K562 (cell line): ENCODE data around the gene TRPM4. TPM values are rescaled to one million over a fixed set of nuclear protein-coding genes. Genes with fewer than 3 reads are reported as not detected.
A peak's percentile ranks its signal among the peaks of the same experiment; 100 is the strongest.

Experiments
- CBFA2T2 ChIP-seq: fragments of 450-650 bp; conservative IDR thresholded peaks from 2 replicates; pipeline ENCODE4 v1.6.1; 2017; ENCODE audit warnings: mild to moderate bottlenecking
- DPF2 ChIP-seq: fragments of 450-650 bp; IDR thresholded peaks from 2 replicates; pipeline ENCODE4 v1.6.1; 2016
- E2F6 ChIP-seq, 2 experiments: IDR thresholded peaks; 2 replicates each; pipeline ENCODE4 v1.6.1; 2011; ENCODE audit warnings: borderline replicate concordance in 1 of 2, control low read depth in 1 of 2, low read depth in 1 of 2, low read length in 1 of 2, mild to moderate bottlenecking in 1 of 2, mixed read lengths in 1 of 2, moderate library complexity in 1 of 2; ENCODE audit not compliant: insufficient read depth in 1 of 2, insufficient read length in 1 of 2, poor library complexity in 1 of 2, severe bottlenecking in 1 of 2; ENCODE audit errors: extremely low read depth in 1 of 2
- ETV1 ChIP-seq: fragments of 450-650 bp; conservative IDR thresholded peaks from 2 replicates; pipeline ENCODE4 v1.6.1; 2016; ENCODE audit warnings: missing genetic modification characterization, control low read depth, low read depth, missing compliant biosample characterization
- FOXA3 ChIP-seq, 2 experiments: fragments of 450-650 bp in 1 of 2; sonication (generic) in 1 of 2; formaldehyde crosslinking; IDR thresholded peaks in 1 of 2; conservative IDR thresholded peaks in 1 of 2; 2 replicates each; pipeline versions ENCODE4 v1.4.0 to v1.8.0; 2020 to 2022; ENCODE audit warnings: mild to moderate bottlenecking in 2 of 2, missing genetic modification reagents in 1 of 2
- KDM4B ChIP-seq, 2 experiments: fragments of 450-650 bp in 1 of 2; sonication (generic) in 1 of 2; IDR thresholded peaks; 2 replicates each; pipeline ENCODE4 v1.6.1; 2016 to 2017; ENCODE audit warnings: borderline replicate concordance in 2 of 2, antibody characterized with exemption in 1 of 2, low read depth in 1 of 2, mild to moderate bottlenecking in 1 of 2
- KDM5B ChIP-seq: fragments of 200-600 bp; sonication (generic); IDR thresholded peaks from 2 replicates; pipeline ENCODE4 v1.6.1; 2012; ENCODE audit warnings: low read depth, mild to moderate bottlenecking, moderate library complexity, low read length, control low read depth, inconsistent platforms; ENCODE audit not compliant: insufficient replicate concordance
- MED1 ChIP-seq: sonication (generic); formaldehyde crosslinking; IDR thresholded peaks from 2 replicates; pipeline ENCODE4 v1.8.1; 2023; ENCODE audit warnings: missing genetic modification reagents, borderline replicate concordance
- MEIS2 ChIP-seq: fragments of 450-650 bp; IDR thresholded peaks from 2 replicates; pipeline ENCODE4 v1.6.1; 2014; ENCODE audit warnings: mild to moderate bottlenecking; ENCODE audit not compliant: partially characterized antibody
- NFRKB ChIP-seq: fragments of 450-650 bp; IDR thresholded peaks from 2 replicates; pipeline ENCODE4 v1.6.1; 2016; ENCODE audit warnings: low read depth
- PHF8 ChIP-seq: fragments of 200-600 bp; sonication (generic); IDR thresholded peaks from 2 replicates; pipeline ENCODE4 v1.6.1; 2012; ENCODE audit warnings: mixed run types, mild to moderate bottlenecking, inconsistent platforms, low read length, moderate library complexity, borderline replicate concordance
- THRB ChIP-seq: fragments of 450-650 bp; formaldehyde crosslinking; conservative IDR thresholded peaks from 2 replicates; pipeline ENCODE4 v1.4.0; 2022; ENCODE audit warnings: mild to moderate bottlenecking, missing genetic modification characterization
- ZNF263 ChIP-seq: sonication (generic); formaldehyde crosslinking; IDR thresholded peaks from 2 replicates; pipeline ENCODE4 v1.8.0; 2022; ENCODE audit warnings: mild to moderate bottlenecking, missing genetic modification reagents, borderline replicate concordance
- ZNF280A ChIP-seq: fragments of 450-650 bp; IDR thresholded peaks from 2 replicates; pipeline ENCODE4 v1.6.1; 2018; ENCODE audit warnings: mild to moderate bottlenecking, low read depth; ENCODE audit not compliant: partially characterized antibody
- polyA plus RNA-seq, 8 experiments: library from polyadenylated mRNA; depleted of rRNA in 4 of 8; stranded (reverse) in 5 of 8; unstranded in 3 of 8; fragments of >200 nt; fragmentation: Nextera tagmentation in 2 of 8; fragmentation: Illumina TruSeq in 1 of 8; extraction: Ambion mirVana in 2 of 8; extraction: Trizol in 1 of 8; gene quantifications; 2 replicates each; pipeline versions ENCODE4 v1.2.1 to v1.2.3, GENCODE V29; 2011 to 2014; ENCODE audit warnings: inconsistent platforms in 1 of 8, missing spikeins in 1 of 8
- total RNA-seq, 7 experiments: library from RNA; depleted of rRNA in 6 of 7; stranded (reverse); fragments of >200 nt in 6 of 7; fragmentation: Illumina TruSeq in 2 of 7; extraction: Trizol in 2 of 7; gene quantifications; 2 replicates each; pipeline versions ENCODE4 v1.2.1 to v1.2.3, GENCODE V29; 2011 to 2021; ENCODE audit warnings: low replicate concordance in 1 of 7
- TF ChIP-seq, protein P1 (sequence below): fragments of 250-450 bp; sonication (Bioruptor Pico); IDR thresholded peaks from 2 replicates; pipeline ENCODE4 v1.4.0; 2020
- TF ChIP-seq, protein P2 (sequence below), 2 experiments: fragments of 450-650 bp; IDR thresholded peaks; 2 replicates each; pipeline ENCODE4 v1.6.1; 2018; ENCODE audit warnings: mild to moderate bottlenecking in 2 of 2, low read depth in 1 of 2; ENCODE audit not compliant: partially characterized antibody in 2 of 2

TRPM4 gene
- total and polyA plus RNA-seq, 9 of the 15 experiments (the other 6 are each of a cell fraction or from before 2014, with no cell fraction given), result 6.5 to 45.4 (median 15.2) TPM

- TF ChIP-seq ETV1 (tag) (no peak), PHF8 (0 out of 2 replicates have a peak, but pooled peaks have one; percentile 23), MEIS2 (peak; percentile 80), FOXA3 (CRISPR knock-in tag; conservative IDR thresholded peaks at IDR 0.05 in 1 of 2, IDR thresholded peaks at IDR 0.05 in 1 of 2) (peak in 1 of 2 experiments; percentile 74; a peak in 1 of 4 replicates), ZNF280A (peak; percentile 53), CBFA2T2 (0 out of 2 replicates have a peak, but pooled peaks have one; percentile 3), KDM4B (IDR thresholded peaks at IDR 0.05; ENCODE audit: borderline replicate concordance in 2 of 2, low read depth in 1 of 2) (no peak), KDM5B (no peak), THRB (CRISPR knock-in tag) (0 out of 2 replicates have a peak, but pooled peaks have one; percentile 23), ZNF263 (CRISPR knock-in tag) (peak; percentile 61), MED1 (CRISPR knock-in tag) (no peak), E2F6 (IDR thresholded peaks at IDR 0.05; ENCODE audit: borderline replicate concordance in 1 of 2, extremely low read depth in 1 of 2, insufficient read depth in 1 of 2, insufficient read length in 1 of 2, low read depth in 1 of 2, low read length in 1 of 2, poor library complexity in 1 of 2, severe bottlenecking in 1 of 2) (no peak), NFRKB (peak; percentile 34; the same call in 1 of the 2 replicates), DPF2 (peak; percentile 52; the same call in 1 of the 2 replicates)
- TF ChIP-seq, protein P1, sequence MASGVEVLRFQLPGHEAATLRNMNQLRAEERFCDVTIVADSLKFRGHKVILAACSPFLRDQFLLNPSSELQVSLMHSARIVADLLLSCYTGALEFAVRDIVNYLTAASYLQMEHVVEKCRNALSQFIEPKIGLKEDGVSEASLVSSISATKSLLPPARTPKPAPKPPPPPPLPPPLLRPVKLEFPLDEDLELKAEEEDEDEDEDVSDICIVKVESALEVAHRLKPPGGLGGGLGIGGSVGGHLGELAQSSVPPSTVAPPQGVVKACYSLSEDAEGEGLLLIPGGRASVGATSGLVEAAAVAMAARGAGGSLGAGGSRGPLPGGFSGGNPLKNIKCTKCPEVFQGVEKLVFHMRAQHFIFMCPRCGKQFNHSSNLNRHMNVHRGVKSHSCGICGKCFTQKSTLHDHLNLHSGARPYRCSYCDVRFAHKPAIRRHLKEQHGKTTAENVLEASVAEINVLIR (CRISPR knock-in tag), result no peak
- TF ChIP-seq, protein P2, sequence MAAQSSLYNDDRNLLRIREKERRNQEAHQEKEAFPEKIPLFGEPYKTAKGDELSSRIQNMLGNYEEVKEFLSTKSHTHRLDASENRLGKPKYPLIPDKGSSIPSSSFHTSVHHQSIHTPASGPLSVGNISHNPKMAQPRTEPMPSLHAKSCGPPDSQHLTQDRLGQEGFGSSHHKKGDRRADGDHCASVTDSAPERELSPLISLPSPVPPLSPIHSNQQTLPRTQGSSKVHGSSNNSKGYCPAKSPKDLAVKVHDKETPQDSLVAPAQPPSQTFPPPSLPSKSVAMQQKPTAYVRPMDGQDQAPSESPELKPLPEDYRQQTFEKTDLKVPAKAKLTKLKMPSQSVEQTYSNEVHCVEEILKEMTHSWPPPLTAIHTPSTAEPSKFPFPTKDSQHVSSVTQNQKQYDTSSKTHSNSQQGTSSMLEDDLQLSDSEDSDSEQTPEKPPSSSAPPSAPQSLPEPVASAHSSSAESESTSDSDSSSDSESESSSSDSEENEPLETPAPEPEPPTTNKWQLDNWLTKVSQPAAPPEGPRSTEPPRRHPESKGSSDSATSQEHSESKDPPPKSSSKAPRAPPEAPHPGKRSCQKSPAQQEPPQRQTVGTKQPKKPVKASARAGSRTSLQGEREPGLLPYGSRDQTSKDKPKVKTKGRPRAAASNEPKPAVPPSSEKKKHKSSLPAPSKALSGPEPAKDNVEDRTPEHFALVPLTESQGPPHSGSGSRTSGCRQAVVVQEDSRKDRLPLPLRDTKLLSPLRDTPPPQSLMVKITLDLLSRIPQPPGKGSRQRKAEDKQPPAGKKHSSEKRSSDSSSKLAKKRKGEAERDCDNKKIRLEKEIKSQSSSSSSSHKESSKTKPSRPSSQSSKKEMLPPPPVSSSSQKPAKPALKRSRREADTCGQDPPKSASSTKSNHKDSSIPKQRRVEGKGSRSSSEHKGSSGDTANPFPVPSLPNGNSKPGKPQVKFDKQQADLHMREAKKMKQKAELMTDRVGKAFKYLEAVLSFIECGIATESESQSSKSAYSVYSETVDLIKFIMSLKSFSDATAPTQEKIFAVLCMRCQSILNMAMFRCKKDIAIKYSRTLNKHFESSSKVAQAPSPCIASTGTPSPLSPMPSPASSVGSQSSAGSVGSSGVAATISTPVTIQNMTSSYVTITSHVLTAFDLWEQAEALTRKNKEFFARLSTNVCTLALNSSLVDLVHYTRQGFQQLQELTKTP (IDR thresholded peaks at IDR 0.05; ENCODE audit: low read depth in 1 of 2, partially characterized antibody in 2 of 2), result peak in 1 of 2 experiments; percentile 1
These were observed 28.9 kb upstream of the TRPM4 start (continued) for GRCh38 chr19:49128545-49129237.
